Smooth muscle cell (in vitro differentiated cells): ENCODE data around the gene VSIG4. TPM values are rescaled to one million over a fixed set of nuclear protein-coding genes. Genes with fewer than 3 reads are reported as not detected.

Experiments
- DNase-seq: peaks from one replicate; lab custom pipeline; 2025; ENCODE audit not compliant: unreplicated experiment; lab: John Stamatoyannopoulos, UW
- H2AFZ ChIP-seq: fragments of 200-600 bp; sonication (generic); 2 replicates; pipeline ENCODE4 v1.6.0; 2016; ENCODE audit warnings: antibody characterized with exemption, low read depth, mild to moderate bottlenecking
- H3F3A ChIP-seq: fragments of 200-600 bp; sonication (generic); 2 replicates; pipeline ENCODE4 v1.6.0; 2017; ENCODE audit warnings: antibody characterized with exemption, low read depth
- H3K27ac ChIP-seq: fragments of 200-600 bp; sonication (generic); 2 replicates; pipeline ENCODE4 v1.5.1; 2016; ENCODE audit warnings: low read depth, mild to moderate bottlenecking
- H3K27me3 ChIP-seq: fragments of 200-600 bp; sonication (generic); 2 replicates; pipeline ENCODE4 v1.6.1; 2016; ENCODE audit warnings: low read depth, mild to moderate bottlenecking
- H3K36me3 ChIP-seq: fragments of 200-600 bp; sonication (generic); 2 replicates; pipeline ENCODE4 v1.5.1; 2016; ENCODE audit warnings: low read depth
- H3K4me1 ChIP-seq: fragments of 200-600 bp; sonication (generic); 2 replicates; pipeline ENCODE4 v1.5.1; 2016; ENCODE audit warnings: low read depth
- H3K4me2 ChIP-seq: fragments of 200-600 bp; sonication (generic); 2 replicates; pipeline ENCODE4 v1.6.0; 2016; ENCODE audit warnings: mild to moderate bottlenecking
- H3K4me3 ChIP-seq: fragments of 200-600 bp; sonication (generic); 2 replicates; pipeline ENCODE4 v1.5.1; 2016; ENCODE audit warnings: mild to moderate bottlenecking
- H3K79me2 ChIP-seq: fragments of 200-600 bp; sonication (generic); 2 replicates; pipeline ENCODE4 v1.6.0; 2016; ENCODE audit warnings: low read depth, mild to moderate bottlenecking
- H3K9ac ChIP-seq: fragments of 200-600 bp; sonication (generic); 2 replicates; pipeline ENCODE4 v1.6.0; 2016; ENCODE audit warnings: low read depth
- H3K9me3 ChIP-seq: fragments of 200-600 bp; sonication (generic); replicated peaks from 2 replicates; pipeline ENCODE4 v1.5.1; 2016; ENCODE audit warnings: low read depth
- H4K20me1 ChIP-seq: fragments of 200-600 bp; sonication (generic); 2 replicates; pipeline ENCODE4 v1.6.0; 2016; ENCODE audit warnings: low read depth
- CTCF ChIP-seq: fragments of 200-600 bp; sonication (generic); IDR thresholded peaks from 2 replicates; pipeline ENCODE4 v1.5.1; 2017; ENCODE audit warnings: borderline replicate concordance, mild to moderate bottlenecking, antibody characterized with exemption; ENCODE audit not compliant: insufficient read depth, poor library complexity, severe bottlenecking
- WGBS: methylation state at CpG from one replicate; pipeline ENCODE4 v1.1.7; 2016; ENCODE audit warnings: low lambda C conversion rate; 5-methylcytosine and 5-hydroxymethylcytosine counted together
- polyA plus RNA-seq: library from polyadenylated mRNA; unstranded; fragments of >200 nt; fragmentation: Nextera tagmentation; extraction: Ambion mirVana; gene quantifications from 2 replicates; pipeline ENCODE4 v1.2.1, GENCODE V29; 2016
- total RNA-seq: library from RNA; depleted of rRNA; stranded (reverse); fragments of >200 nt; gene quantifications from 2 replicates; pipeline ENCODE4 v1.2.3, GENCODE V29; 2014

Gene VSIG4
- total and polyA plus RNA-seq, 2 experiments from 2014 or later: not detected

GRCh38 chrX:66009231-66009845, 30.5 kb downstream of the VSIG4 start:
- Histone ChIP-seq H3F3A (no peaks in the 10 kb centered on the region), H3K36me3 (no peaks in the 10 kb centered on the region), H2AFZ (no peak overlapping the region), H3K4me1 (no peaks in the 10 kb centered on the region), H3K9ac (no peak overlapping the region), H3K27me3 (no peaks in the 10 kb centered on the region), H3K4me3 (no peak overlapping the region), H4K20me1 (no peaks in the 10 kb centered on the region), H3K27ac (no peak overlapping the region), H3K9me3 (no peaks in the 10 kb centered on the region), H3K79me2 (no peaks in the 10 kb centered on the region), H3K4me2 (no peak overlapping the region)
- TF ChIP-seq CTCF: no peak
- WGBS: 82% methylated on average over 3 of the region's 3 CpGs
- DNase-seq: no peak

DNA sequence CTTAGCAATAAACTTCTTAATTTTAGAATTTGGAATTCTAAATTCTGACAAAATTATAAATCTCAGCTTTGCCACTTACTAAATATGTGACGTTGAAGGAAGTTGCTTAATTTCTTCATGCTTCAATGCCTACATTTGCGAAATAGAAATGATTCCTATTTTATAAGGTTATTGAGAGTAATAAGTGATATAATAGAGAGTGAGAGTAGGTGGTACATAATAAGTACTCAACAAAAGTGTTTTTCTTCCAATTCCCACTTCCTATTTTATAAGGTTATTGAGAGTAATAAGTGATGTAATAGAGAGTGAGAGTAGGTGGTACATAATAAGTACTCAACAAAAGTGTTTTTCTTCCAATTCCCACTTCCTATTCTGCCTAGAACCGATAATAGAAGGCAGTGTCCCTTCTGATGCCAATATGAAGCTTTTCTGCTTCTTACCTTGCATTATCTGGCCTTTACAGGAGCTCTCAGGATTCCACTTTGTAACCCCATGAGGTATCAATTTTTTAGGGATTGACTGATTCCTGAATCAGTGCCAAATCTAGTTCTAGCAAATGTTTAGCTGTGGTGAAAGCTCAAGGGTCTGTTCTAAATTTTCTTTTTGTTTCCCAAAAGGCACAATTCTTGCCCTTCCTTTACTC, 31.4 kb downstream of the VSIG4 start:
- TF ChIP-seq CTCF: no peak
- H3K27ac ChIP-seq: no peak overlapping the region
- no peaks in the 10 kb centered on the region for H3K27me3 ChIP-seq
- H3K9ac ChIP-seq: no peak overlapping the region
- H3K4me1 ChIP-seq: no peaks in the 10 kb centered on the region
- 64% methylated on average over 3 of the region's 3 CpGs for WGBS
- no peaks in the 10 kb centered on the region for H3K9me3 ChIP-seq
- H3F3A ChIP-seq: no peaks in the 10 kb centered on the region
- no peak overlapping the region for H3K4me3 ChIP-seq
- no peaks in the 10 kb centered on the region for H3K79me2 ChIP-seq
- no peak overlapping the region for H3K4me2 ChIP-seq
- H3K36me3 ChIP-seq: no peaks in the 10 kb centered on the region
- no peaks in the 10 kb centered on the region for H4K20me1 ChIP-seq
- DNase-seq: no peak
- H2AFZ ChIP-seq: no peak overlapping the region

- H3K4me1 ChIP-seq: no peaks in the 10 kb centered on the region
- no peak for TF ChIP-seq CTCF
Measured at GRCh38 chrX:66007851-66008250, 32.0 kb downstream of the VSIG4 start.

More at GRCh38 chrX:66007851-66008250, 32.0 kb downstream of the VSIG4 start:
- DNase-seq: no peak
- Histone ChIP-seq H3K36me3 (no peaks in the 10 kb centered on the region), H3K27me3 (no peaks in the 10 kb centered on the region), H3F3A (no peaks in the 10 kb centered on the region), H3K9me3 (no peaks in the 10 kb centered on the region), H3K79me2 (no peaks in the 10 kb centered on the region), H3K4me2 (no peak overlapping the region), H3K4me3 (no peak overlapping the region), H3K27ac (no peak overlapping the region), H2AFZ (no peak overlapping the region), H4K20me1 (no peaks in the 10 kb centered on the region), H3K9ac (no peak overlapping the region)
